TTC549 (cell line): ENCODE measurements around the gene UBL3.

Experiments
- FAIRE-seq: peaks from 2 replicates; lab custom pipeline; 2012; peaks lifted over from hg19 to GRCh38; lab: Jason Lieb, UNC

Gene UBL3

DNA sequence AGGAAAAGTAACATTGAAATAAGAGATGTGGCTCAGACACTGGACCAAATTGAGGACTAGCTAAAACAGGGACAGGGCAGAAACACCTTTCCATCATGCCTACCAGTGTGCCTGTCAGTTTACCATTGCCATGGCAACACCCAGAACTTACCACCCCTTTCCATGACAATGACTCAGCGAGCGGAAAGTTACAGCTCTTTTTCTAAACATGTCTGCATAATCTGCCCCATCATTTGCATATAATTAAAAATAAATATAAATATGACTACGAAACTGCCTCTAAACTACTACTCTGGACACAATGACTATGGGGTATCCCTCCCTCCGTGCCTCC, 96.0 kb downstream of the UBL3 start:
- no peak for FAIRE-seq

GRCh38 chr13:29753618-29754472, 96.6 kb downstream of the UBL3 start:
- FAIRE-seq: no peak

- FAIRE-seq: no peak
These were observed 98.2 kb downstream of the UBL3 start for GRCh38 chr13:29752175-29752574.

DNA sequence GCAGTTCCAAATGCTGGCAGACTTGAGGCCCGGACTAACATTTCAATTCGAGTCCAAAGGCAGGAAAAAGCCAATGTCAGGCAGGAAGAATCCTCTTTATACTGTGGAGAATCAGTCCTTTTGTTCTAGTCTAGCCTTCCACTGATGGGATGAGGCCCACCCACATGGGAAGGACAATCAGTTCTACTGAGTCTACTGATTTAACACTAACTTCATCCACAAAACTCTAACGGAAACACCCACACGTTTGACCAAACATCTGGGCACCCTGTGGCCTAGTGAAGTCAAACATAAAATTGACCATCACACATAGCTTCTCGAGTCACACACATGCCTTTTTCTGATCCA, 100.3 kb downstream of the UBL3 start:
- FAIRE-seq: no peak

GRCh38 chr13:29749401-29750182, 100.8 kb downstream of the UBL3 start:
- no peak for FAIRE-seq

- no peak for FAIRE-seq
These were observed 102.3 kb downstream of the UBL3 start for GRCh38 chr13:29748097-29748496.

DNA sequence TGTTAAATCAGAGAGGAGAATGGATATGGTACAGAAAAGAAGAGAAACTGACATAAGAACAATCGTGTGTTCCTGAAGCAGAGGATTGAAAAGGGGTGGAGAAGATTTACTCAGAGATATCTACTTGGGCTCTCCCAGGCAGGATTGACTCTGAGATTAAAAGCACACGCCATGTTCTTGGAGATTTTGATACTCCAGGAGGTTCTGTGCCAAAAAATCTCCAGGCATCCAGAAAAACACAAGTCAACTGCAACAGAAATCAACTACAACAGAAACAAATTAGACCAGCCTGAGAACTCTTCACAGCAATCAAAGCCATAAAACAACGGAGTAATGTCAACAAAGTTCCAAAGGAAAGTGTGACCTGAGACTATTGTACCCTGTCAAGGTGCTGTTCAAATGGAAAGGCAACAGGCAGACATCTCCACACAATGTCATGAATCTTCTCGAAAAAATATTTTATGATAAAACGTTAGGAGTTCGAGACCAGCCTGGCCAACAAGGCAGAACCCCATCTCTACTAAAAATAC, 104.2 kb downstream of the UBL3 start:
- no peak for FAIRE-seq

DNA sequence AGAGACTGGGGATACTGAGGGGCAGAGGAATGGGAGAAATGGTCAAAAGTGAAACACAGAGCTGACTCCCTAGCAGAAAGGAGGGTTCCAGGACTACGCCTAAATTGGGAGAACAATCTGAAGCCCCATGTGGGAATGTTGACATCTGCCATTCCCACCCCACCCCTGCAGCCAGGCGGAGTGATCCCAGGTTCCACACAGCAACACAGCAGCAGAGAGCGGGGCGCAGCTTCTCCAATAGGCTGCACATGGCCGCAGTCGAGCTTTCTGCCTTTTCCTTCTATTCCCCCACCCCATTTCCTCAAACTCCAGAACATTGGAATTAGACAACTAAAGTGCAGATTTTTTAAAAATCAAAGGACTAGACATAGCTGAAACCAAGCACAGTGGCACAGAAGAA, 104.7 kb downstream of the UBL3 start:
- FAIRE-seq: no peak

DNA sequence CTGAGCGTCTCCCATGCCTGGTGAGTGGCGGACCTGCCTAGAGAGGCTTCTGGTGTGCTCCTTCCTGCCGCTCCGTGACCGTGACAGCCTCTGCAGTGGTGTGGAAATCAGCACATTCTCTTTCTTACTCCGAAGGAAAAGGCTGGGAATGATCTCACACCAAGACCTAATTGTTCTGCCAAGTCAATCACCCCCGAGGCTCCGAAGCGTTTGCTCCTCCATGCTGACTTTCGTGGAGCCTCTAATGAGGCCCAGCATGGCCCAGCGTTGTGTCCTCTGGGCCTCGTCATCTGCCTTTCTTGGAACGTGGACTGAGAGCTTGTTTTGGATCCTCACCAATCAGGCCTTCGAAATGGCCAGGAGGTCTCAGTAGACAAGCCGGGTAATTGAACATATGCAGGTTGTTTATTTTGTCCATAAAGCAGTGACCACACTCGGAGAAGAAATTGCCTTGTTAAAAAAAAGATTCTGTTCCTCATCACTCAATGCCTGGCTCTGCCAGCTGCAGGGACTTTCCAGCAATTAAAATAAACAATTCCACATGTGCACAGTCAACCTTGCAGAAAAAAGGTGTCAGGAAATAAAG, 107.1 kb downstream of the UBL3 start:
- FAIRE-seq: no peak

DNA sequence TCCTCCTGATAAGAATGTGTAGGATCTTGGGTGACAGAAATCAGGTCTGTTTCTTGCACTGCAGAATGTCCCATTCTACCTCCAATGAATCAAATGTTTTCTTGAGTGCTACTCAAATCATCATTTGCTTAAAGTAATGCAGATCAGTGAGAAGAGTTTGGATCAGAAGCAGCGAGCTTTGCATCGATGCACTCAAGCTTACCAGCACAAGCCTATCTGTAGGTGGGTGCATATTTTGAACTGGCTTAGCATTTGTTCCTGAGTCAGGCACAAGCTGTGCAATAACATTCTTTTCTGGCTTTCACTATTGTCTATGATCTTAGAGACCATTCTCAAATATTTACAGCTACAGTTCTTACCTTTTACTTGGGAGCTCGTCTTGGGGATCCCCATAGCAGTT, 109.5 kb downstream of the UBL3 start:
- no peak for FAIRE-seq

DNA sequence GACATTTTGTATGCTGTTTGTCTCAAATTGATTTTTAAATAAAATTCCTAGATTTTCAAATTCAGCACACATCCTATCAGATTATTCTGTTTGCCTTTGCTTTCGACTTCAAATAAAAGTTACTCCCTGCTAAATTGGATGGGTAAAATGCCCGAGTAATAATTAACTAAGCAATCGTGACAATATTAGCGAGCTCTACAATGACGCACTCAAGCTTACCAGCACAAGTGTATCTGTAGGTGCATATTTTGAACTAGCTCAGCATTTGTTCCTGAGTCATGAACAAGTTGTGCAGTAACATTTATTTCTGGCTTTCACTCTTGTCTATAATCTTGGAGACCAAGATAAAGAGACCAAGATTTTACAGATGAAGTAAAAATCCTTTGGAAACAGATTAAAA, 113.4 kb downstream of the UBL3 start:
- FAIRE-seq: no peak

GRCh38 chr13:29733147-29733611, 117.2 kb downstream of the UBL3 start:
- FAIRE-seq: no peak

- no peak for FAIRE-seq
These were observed 120.2 kb downstream of the UBL3 start for GRCh38 chr13:29730253-29730652.

GRCh38 chr13:29722415-29722814, 128.0 kb downstream of the UBL3 start:
- FAIRE-seq: no peak

GRCh38 chr13:29721766-29722165, 128.7 kb downstream of the UBL3 start:
- FAIRE-seq: no peak

DNA sequence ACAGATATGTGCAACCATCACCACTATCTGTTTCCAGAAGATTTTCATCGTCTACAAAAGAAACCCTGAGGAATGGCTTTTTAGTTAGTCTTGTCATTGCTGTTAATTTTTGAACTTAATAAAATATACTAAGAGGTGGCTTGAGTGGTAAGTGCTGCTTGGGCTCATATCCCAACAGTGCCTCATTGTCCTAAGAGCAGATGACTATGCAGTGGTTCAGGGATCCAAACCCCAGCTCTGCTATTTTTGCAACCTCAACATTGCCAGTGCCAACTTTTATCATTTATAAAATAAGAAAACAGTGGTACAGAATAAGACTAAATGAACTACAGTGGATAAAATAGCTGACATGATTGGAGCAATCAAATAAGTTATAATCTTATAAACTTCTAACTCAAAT, 131.7 kb downstream of the UBL3 start:
- no peak for FAIRE-seq

GRCh38 chr13:29716493-29716892, 133.9 kb downstream of the UBL3 start:
- no peak for FAIRE-seq
